Pons (tissue), 1 donor: ENCODE data around the gene TLL2.

ENCODE experiments used
- DNase-seq: peaks from one replicate; pipeline ENCODE4 v3.0.0-alpha.2; 2016; ENCODE audit warnings: low spot score

TLL2 gene

DNA sequence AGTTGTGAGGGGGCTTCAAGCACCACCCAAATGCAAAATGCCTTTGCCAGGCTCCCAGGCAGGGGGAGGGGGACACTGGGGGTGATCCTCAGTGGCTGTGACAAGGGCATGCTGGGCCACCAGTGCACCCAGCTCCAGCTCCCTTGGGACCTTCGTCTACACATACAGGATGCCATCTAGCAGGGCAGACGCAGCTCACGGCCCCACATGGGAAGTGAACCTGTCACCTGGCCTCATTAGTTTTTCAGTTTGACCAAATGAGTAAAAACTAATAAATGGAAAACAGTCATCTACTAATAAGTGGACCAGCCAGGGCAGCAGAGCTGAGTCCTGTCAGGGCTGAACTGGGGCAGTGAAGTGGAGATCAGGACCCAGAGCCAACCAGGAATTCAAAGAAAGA lies 50.2 kb downstream of the TLL2 start:
- DNase-seq, result no peak

DNA sequence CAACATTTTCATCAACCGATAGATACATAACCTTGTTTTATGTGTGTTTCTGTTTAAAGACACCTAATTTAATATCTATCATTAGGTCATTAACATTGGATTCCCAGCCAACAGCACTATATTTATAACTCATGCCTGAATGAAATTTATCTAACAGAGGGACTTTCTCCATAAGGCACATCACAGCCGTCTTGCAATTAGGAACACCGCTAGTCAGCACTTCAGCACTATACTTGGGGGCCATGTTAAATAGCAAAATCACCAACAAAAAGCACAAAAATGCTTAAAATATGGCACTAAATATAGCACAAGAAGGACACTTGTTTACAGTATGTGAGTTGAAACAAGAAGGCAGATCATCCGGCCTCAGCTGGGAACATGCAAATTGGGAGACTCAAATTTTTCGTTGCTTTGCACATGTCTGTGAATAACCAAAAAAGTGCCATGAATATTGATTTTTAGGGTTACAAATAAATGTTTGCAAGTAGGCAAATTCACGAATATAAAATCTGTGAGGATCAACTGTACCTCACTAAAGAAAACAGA lies 51.0 kb downstream of the TLL2 start:
- DNase-seq, result no peak

DNA sequence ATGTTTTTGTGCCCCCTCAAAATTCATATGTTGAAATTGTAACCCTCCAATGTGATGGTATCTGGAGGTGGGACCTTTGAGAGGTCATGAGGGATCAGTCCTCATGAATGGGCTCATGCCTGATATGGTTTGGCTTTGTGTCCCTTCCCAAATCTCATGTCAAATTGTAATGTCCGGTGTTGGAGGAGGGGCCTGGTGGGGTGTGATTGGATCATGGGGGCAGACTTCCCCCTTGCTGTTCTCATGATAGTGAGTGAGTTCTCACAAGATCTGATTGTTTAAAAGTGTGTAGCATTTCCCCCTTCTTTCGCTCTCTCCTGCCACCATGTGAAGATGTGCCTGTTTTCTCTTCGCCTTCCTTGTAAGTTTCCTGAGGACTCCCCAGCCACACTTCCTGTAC lies 53.4 kb downstream of the TLL2 start:
- DNase-seq, result no peak

DNA sequence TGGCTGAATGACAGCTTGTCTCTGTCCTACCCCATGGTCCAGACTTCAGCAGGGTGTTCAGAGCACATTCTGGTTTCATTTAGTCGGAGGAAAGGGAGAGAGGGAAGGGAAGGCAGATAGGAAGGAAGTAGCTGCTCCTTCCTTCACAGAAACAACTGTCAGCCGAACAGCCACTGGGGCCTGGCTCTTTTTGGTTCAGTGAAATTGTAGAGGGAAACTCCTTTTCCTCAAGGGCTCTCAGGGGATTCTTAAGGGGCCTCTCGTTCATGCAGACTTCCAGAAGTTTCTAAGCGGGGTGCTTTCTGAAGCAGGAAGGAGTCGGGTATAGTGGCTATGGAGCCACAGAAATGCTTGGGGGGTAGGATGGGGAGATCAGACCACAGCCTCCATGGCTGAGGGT lies 56.4 kb downstream of the TLL2 start:
- DNase-seq, result no peak

DNA sequence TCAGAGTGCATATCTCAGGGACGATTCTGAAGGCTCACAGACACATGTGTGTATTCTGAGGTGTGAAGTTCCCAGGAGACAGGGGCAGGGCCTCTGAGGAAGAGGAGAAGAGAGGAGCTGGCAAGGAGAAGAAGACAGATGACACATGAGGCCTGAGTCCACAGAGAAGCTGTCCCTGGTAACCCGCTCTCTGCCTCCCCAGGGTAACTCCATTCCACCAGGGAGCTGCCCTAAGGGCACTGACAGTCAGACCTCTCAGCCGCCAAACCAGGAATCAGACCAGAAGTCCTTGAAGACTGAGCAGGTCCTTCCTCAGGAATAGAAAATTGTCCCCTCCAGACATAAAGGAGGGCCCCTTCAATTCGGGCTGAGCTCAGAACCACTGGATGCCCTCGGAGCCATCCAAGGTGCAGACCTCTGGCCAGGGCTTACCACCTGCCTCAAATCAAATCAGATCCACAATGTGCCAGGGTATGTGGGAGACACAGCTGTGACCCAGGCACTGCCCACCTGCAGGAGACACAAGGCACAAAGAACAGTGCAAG lies 57.4 kb downstream of the TLL2 start:
- DNase-seq, result no peak

DNA sequence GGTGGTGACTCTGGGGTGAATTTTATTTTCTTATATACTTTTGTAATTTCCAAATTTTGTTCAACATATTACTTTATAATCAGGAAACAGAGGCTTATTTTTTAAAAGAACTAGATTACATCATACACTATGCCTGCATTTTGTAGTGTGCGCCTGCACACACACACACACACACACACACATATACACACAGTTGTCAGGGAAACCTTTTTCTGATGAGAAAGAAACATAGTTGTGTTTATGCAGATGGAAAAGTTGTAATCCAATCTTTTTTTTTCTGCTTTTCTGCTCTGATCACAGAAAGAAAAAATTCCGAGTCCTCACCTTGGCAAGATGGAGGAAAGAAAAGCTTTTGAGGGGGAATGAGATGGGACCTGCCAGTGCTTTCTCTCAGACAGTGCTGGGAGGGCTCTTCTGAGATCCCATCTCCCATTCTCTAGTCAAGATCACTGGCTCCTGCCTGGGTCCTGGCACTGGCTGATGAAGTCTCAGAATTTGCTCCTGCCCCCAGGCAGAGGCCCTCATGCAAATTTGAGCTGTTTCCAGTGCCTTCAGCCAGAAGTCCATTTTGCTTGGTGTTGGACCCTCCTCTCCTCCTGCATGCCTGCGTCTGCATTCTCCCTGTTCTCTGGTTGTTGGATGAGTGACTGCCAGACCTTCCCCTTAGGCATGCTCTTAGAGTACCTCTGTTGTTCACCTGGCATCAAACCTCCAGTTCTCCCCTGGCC lies 59.7 kb downstream of the TLL2 start:
- DNase-seq, result no peak

DNA sequence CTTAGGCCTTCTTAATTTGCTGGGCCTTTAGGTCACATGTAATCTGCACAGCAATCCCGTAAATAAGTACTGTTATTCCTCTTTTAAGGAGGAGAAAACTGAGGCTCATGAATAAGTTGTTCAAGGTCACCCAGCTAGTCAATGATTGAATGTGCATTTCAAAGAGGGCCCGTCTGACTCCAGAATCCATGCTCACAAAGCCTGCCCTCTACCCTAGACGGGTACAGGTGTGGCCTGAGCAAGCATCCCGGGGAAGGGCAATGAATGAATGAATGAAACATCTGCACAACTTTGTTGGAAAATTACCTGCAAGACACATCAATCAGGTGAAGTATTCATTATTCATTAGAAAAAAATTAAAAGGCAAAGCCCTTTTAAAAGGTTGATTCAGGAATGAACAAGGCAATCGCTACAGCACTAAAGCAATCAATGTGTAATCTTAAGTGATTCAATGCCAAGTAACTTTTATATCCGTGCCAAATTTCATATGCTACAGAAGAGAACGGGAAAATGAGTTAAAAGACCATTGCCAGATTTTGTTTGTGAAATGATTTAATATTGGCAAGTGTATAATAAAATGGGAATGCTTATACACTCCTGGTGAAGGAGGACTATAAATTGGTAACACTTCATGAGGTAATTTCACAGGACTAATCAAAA lies 61.1 kb downstream of the TLL2 start:
- DNase-seq, result no peak

DNA sequence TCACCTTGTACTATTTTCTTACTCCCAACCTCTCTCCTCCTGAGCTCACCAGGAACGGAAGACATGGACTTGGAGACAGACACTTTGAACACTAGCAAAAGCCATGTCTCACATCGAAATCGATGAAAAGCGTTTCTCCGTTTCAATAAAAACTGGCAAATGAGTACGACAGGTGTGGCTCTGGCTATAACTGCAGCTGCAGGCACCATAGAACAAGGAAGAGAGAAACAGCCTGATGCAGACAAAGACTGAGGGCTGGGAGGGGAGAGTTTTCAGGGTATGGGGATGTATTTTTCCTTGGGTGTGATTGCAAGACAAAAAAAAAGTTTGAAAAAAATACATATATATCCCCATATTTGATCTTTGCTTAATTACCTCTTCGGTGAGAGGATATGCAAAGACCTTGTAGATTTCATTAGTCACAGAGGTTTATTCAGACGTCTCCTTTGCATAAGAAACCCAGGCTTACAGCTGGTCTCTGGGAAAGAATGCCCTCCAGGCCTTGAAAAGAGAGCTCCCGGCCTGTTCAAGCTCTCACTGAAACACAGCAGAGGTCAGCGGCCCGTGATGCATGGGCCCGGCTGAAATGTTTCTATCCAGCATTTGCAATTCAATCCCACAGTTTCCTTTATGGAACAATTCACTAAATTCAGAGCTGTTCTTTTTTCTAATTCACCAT lies 63.1 kb downstream of the TLL2 start:
- DNase-seq, result no peak

DNA sequence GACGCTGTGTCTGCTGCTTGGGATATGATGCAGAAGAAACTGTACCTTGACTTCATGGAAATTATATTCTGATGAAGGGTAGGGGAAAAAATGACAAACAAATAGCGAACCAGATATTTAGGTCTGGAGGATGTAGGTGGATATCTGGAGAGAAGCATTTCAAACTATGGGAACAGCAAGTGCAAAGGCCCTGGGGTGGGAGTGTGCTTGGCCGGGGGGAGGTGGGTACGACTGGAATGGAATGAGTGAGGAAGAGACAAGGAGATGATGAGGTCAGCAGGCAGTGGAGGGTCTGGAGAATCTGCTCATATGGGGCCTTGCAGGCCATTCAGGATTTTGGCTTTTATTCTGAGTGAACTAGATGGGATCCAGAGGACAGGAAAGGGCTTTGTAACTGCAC lies 65.2 kb downstream of the TLL2 start:
- DNase-seq, result no peak

DNA sequence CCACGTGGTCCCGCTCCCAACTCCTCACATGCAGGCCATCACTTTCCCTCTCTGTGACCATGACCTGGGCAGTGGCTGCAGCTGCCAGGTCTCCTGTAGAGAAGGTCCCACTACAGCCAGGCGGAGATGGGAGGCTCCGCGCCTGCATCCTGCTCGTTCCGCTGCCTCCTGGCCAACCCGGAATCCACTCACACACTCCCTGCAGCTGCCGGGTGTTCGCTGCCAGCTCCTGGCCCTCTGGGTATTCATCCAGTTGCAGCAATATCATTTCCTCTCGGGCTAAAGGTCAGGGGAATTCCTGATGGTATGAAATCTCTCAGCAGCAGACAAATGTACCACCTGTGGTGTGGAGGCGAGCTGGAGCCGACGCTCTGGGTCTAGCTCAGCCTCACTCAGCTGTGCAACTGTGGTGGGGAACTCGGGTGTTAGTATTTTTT lies 65.7 kb downstream of the TLL2 start:
- DNase-seq, result no peak

DNA sequence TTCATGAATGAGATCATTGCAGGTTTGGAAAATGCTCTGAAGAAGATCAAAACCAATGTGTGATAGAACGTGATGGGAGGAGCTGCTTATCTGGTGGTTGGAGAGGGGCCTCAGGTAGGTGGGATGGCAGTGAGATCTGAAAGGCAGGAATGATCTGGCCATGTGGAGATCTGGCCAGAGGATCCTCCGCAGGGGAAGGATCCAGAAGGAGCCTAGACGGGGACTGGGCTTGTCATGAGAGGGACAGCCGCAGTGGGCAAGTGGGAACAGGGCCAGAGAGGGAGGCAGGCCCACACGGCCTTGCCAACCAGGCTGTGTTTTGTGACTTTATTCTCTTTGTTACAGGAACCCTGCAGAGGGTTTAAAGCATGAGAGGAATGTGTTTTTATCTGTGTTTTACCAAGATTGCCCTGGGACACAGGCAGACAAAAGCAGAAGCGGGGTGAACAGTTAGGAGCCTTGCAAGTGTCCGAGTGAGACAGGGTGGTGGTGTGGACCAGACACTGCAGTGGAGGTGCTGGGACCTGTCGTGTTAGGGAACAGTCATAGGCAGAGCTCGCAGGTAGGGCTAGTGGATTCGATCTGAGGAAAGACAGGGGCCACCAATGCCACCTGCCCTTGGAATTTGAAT lies 66.6 kb downstream of the TLL2 start:
- no peak for DNase-seq

DNA sequence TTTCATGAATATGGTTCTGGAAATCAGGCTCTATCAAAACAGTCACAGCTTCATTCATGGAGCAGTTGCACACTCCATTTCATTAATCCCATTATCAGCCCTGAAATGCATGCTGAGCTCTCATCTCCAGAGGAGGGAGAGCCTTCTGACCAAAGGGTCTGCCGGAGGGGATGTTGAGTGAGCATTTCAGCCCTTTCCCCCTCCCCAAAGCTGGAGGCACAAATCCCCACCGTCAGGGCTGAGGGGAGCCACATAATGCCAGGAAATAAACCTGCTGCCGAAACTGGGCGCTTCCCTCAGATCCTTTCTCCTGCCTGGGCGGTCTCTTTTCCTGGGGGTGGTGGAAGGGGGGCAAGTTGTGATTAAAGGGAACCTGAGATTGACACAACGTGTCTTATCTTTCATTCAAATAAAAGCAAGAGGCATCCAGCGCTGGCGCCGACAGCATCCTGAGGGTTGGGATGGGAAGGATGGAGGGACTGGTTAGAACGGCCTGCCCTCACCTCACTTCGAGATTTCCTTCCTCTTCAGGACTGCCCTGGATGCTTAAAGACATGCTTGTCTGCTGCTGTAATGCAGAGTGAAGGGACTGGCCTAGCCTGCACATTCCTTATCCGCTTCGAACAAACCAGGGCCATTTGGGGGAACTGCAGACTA lies 71.6 kb downstream of the TLL2 start:
- DNase-seq, result no peak

DNA sequence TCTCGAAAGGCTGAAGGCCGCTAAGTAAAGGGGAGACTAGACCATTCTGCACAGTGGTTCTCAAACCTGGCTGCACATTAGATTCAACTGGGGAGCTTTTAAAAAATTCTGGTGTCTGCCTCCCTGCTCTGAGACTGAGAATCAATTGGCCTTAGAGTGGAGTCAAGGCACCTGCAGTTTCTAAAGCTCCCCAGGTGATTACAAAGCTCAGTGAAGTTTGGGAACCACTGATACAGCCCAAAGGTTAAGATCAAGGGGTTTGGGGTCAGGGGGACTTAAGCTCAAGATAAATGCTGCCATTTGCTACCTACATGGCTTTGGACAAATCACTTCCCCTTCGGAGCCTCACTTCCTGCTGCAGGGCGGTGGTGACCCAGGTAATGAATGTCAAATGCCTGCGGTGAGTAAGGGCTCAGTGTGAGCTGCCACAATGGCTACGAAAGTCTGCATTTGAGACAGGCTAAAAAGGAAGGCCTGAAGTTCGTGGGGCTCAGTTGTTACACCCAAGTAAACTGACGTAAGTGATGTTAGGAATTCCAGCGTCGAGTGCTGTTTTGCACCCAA lies 72.3 kb downstream of the TLL2 start:
- DNase-seq, result no peak

DNA sequence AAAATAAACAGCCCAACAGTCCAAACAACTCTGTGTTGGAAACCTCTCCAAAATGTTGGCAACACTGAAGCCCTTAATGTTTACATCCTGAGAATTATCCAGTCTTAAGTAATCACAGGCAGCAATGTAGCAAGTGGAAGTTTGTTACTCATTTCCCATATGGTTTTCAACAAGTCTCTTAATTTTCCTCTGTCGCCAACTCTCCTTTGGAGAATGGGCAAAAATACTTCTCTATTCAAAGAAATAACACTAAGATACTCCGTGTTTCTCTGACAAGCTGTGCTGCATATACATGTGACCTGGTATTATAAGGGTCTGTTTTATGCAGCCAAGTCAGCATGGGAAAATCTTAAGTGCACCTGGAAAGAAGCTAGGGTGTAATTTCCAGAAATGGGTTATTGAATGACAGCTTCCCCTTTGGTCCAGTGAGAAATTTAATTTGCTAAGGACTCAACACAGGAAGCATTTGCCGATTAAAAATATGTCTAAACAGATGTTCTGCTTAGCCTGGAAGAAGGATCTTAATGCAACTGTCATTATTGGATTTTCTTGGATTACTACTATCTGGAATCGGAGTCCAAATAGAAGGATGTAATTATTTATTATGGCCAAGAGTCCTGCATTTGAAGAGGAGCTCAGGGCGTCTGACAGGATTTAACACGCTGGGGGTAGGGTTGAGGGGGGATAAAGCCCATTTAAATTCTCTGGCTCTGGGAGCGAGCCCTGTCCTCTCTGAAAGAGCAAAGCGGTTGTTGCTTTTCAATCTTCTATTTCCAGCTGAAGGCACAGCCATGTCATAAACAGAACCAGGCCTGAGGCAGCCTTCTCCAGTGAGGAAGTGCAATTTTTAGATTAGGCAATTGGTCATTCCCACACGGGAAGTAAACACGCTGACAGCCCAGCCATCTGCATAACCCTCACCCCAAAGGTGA lies 73.1 kb downstream of the TLL2 start:
- no peak for DNase-seq

DNA sequence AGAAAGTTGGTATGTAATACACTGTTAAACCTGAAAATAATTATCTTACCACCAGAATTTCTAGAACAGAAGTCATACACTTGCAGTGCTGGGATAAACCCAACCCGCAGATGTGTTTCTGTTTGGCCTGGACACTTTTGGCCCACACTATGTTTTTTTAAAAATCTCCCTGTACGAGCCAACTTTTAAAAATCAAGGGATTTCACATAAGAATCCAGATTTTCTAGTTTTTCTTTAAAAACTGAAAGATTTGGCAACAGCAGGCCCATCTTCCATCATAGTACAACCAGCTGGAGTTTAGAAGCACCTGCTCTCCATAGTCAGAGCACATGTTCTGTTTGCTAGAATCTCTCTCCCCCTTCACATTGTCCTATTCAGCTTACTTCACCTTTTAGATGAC lies 74.0 kb downstream of the TLL2 start:
- no peak for DNase-seq

DNA sequence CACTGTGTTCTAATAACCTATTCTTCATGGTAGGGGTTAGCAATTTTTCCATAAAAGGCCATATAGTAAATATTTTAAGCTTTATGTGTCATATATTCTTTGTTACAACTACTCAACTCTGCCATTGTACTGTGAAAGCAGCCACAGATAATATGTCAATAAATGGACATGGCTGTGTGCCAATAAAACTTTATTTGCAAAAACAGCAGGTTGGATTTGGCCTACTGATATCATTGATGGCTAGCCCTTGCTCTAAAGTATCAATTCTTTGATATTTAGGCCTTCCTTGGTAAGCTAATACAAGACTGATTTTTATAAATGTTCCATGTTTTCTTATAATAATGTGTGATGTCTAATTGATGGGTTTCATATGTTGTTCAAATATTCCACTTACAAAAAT lies 77.7 kb downstream of the TLL2 start:
- no peak for DNase-seq

DNA sequence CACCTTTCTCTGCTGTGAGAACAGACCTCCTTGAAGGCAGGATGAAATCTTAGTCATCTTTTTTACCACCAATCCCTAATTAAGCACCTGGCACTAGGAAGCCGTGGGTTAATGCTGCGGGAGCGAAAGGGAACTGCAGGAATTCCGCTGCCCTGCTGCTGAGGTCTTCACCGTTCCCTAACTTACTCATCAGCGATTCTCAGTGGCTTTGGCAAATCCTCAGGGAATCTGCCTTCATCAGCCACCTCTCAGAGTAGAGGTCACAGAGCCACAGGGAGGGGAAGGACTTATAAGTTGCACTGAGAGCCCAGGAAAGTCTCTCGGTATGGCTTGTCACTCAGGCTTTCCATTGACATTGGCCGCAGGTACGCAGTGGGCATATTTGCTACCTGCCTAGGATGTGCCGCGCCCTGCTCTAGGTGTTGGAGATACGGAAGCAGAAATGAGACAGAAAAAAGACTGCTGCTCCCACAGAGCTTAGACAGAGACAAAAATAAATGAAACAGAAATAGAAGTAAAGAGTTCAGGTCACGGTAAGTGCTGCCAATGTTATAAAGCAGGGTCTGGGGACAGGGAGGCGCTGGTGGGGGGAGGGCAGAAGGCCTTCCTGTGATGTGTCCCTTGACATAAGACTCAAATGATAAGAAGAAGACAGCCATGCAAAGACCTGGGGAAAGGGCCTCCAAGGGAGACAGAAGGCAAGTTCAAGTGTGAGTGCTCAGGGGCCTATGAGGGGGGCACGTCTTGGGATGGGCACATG lies 82.3 kb downstream of the TLL2 start:
- DNase-seq, result no peak

DNA sequence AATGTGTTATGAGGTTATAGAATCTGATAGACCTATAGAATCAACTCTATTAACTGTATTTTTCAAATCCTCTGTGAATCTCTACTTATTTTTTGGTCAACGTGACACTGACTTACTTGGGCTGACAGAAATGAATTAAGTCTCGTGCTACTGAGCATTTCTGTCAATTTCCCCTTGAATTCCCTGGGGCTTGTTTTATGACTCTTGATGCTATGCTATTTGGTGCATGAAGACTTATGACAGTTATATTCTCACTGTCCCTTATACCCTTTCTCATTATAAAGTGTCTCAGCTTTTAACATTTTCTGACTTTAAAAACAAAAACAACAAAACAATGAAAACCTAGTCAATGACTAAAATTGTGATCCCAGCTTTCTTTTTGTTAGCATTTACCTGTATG lies 86.4 kb downstream of the TLL2 start:
- no peak for DNase-seq

DNA sequence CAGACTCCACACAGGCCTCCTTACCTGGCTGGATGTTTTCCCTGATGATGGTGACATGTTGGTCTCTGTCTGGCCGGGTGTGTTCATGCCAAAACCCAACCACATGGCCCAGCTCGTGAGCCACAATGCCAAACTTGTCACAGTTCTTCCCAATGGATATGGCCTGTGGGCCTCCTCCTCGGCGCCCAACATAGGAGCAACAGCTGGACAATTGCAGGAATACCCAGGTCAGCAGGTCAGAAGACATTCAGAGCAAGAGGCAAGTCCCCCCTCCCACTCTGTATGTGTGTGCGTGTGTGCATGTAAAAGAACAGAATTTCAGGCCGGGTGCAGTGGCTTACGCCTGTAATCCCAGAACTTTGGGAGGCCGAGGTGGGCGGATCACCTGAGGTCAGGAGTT lies 91.2 kb downstream of the TLL2 start:
- no peak for DNase-seq

DNA sequence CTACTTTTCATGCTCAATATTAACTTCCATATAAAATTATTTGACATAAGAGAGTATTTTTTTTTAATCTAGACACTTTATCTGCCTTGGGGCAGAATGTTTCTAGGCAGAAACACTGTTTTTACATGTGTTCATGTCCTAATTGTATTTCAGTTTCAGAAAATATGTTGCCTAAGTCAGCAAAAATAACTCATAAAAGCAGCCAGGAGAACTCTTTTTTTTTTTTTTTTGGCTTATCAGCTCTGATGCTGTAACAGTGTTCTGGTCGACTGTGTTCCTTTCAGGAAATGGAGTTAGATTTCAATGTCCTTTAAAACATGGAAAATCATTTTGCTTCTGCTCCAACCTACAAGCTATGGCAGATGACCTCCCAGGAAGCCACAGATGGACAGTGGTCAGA lies 91.7 kb downstream of the TLL2 start:
- no peak for DNase-seq
